B cell (primary cell): ENCODE measurements around the gene SPAAR.

Source experiments
- EZH2 ChIP-seq: IDR thresholded peaks from 2 replicates; pipeline ENCODE4 v1.6.1; 2012; ENCODE audit warnings: borderline replicate concordance, low read depth, mild to moderate bottlenecking, moderate library complexity, low read length; ENCODE audit not compliant: insufficient read depth, poor library complexity, severe bottlenecking
- TF ChIP-seq, protein P1 (sequence below): fragments of 200-600 bp; IDR thresholded peaks from one replicate; pipeline ENCODE4 v1.8.0; 2022; ENCODE audit warnings: antibody characterized with exemption, mild to moderate bottlenecking

DNA sequence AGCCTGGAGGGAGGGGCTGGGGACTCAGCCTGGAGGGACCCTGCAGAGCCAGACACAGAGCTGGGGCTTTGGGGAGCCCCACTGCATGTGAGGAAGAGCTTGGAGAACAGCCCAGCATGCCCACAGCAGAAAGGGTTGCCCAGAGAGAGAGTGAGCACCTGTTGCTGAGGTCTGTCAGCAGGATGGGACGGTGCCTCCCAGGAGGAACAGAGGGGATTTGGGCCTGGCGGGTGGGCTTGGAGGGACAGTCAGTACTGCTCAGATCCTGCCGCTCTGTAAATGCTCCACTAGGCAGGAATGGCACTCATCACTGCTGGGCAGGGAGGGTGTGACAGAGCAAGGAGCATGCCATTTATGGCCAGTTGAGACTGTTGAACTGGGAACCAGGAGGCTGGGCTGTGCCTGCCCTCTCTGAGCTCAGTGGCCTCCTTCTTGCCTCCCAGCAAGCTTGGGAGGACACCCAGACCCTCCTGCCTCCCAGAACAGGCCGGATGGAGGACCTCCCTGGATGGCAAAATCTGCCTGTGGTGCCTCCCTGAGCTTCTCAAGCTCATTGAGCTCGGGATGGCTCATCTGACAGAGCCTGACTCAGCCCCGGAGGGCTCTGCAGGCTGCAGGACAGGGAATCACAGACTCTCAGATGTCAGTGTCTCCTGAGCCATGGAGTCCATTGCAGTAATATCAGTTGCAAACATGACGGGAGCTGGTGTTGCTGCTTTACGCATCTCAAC, 4.1 kb upstream of the SPAAR start:
- TF ChIP-seq, protein P1, sequence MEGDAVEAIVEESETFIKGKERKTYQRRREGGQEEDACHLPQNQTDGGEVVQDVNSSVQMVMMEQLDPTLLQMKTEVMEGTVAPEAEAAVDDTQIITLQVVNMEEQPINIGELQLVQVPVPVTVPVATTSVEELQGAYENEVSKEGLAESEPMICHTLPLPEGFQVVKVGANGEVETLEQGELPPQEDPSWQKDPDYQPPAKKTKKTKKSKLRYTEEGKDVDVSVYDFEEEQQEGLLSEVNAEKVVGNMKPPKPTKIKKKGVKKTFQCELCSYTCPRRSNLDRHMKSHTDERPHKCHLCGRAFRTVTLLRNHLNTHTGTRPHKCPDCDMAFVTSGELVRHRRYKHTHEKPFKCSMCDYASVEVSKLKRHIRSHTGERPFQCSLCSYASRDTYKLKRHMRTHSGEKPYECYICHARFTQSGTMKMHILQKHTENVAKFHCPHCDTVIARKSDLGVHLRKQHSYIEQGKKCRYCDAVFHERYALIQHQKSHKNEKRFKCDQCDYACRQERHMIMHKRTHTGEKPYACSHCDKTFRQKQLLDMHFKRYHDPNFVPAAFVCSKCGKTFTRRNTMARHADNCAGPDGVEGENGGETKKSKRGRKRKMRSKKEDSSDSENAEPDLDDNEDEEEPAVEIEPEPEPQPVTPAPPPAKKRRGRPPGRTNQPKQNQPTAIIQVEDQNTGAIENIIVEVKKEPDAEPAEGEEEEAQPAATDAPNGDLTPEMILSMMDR, result no peak
- TF ChIP-seq EZH2, result no peak
